Sigmoid colon (tissue), 7 donors: ENCODE results near the gene DIPK1A. TPM values are rescaled to one million over a fixed set of nuclear protein-coding genes. Genes with fewer than 3 reads are reported as not detected.

ENCODE experiments used
- DNase-seq: peaks from one replicate; pipeline ENCODE4 v3.0.0-alpha.2; 2019
- H3K27ac ChIP-seq, 4 donors: fragments of 200-600 bp; sonication (generic); one replicate each; pipeline ENCODE4 v1.5.1; 2016 to 2019; ENCODE audit warnings: mild to moderate bottlenecking in 1 of 4
- H3K27me3 ChIP-seq, 3 donors: fragments of 200-600 bp; sonication (generic); one replicate each; pipeline ENCODE4 v1.5.1; 2019; ENCODE audit warnings: mild to moderate bottlenecking in 1 of 3
- H3K36me3 ChIP-seq, 4 donors: fragments of 200-600 bp; sonication (generic); one replicate each; pipeline ENCODE4 v1.5.1; 2016 to 2019
- H3K4me1 ChIP-seq, 4 donors: fragments of 200-600 bp; sonication (generic); one replicate each; pipeline ENCODE4 v1.5.1; 2017 to 2019
- H3K4me3 ChIP-seq, 4 donors: fragments of 200-600 bp; sonication (generic); one replicate each; pipeline ENCODE4 v1.5.1; 2017 to 2019; ENCODE audit warnings: mild to moderate bottlenecking in 2 of 4, moderate library complexity in 1 of 4
- H3K9me3 ChIP-seq, 4 donors: fragments of 200-600 bp in 3 of 4; sonication (generic) in 3 of 4; one replicate each; pipeline versions ENCODE4 v1.5.1 to v1.6.1; 2013 to 2019
- CTCF ChIP-seq, 4 experiments: fragments of 450-650 bp in 3 of 4; fragments of 200-600 bp in 1 of 4; IDR thresholded peaks; one replicate each; pipeline ENCODE4 v1.5.1; 2016 to 2019; ENCODE audit warnings: antibody characterized with exemption in 4 of 4, mild to moderate bottlenecking in 3 of 4, moderate library complexity in 2 of 4
- EP300 ChIP-seq, 4 donors: sonication (generic); formaldehyde crosslinking; IDR thresholded peaks; one replicate each; pipeline ENCODE4 v1.6.1; 2017; ENCODE audit warnings: antibody characterized with exemption in 4 of 4
- POLR2A ChIP-seq, 2 donors: fragments of 450-650 bp; IDR thresholded peaks; one replicate each; pipeline ENCODE4 v1.6.1; 2016; ENCODE audit warnings: antibody characterized with exemption in 2 of 2, mild to moderate bottlenecking in 2 of 2, moderate library complexity in 2 of 2
- POLR2AphosphoS5 ChIP-seq, 4 donors: sonication (generic); formaldehyde crosslinking; IDR thresholded peaks; one replicate each; pipeline ENCODE4 v1.6.1; 2017; ENCODE audit warnings: antibody characterized with exemption in 4 of 4
- WGBS, 2 donors: extraction: QIAGEN DNeasy Blood & Tissue Kit; methylation state at CpG; one replicate each; pipeline ENCODE4 v1.1.7; 2013; 5-methylcytosine and 5-hydroxymethylcytosine counted together
- intact Hi-C: fragments of 100-400 bp; cut with DNase I; formaldehyde crosslinking; loops from one replicate; pipeline ENCODE4 v1.15.1; 2023
- polyA plus RNA-seq, 3 donors: library from polyadenylated mRNA; stranded (reverse); fragments of 200-250 nt; gene quantifications; one replicate each; pipeline ENCODE4 v1.2.3, GENCODE V29; 2013
- total RNA-seq, 4 donors: library from RNA; depleted of rRNA; stranded (reverse); fragments of >200 nt; gene quantifications; one replicate each; pipeline ENCODE4 v1.1.0, GENCODE V29; 2016
- donor health status: healthy with polysubstance abuse.
- donor health status: Bipolar disorder and iron deficiency.
- donor health status: healthy.

The DIPK1A gene
- total and polyA plus RNA-seq, 7 donors, result 1.8 to 35.5 (median 19.1) TPM

- peak overlapping the region in 3 of 4 donors; percentile 75 to 93 (median 85) for H3K4me3 ChIP-seq
- no peak for DNase-seq
- H3K27ac ChIP-seq, result peak overlapping the region in 2 of 4 donors; percentile 94 to 97
- H3K4me1 ChIP-seq, result peaks cover 0 to 38% (median 33%) of the 10 kb centered on the region in 4 donors
- intact Hi-C loops, result loop anchor here (5.0 to 10.0 kb wide), 2 partner anchors 79 to 253 kb away; no protein-coding TSS in a partner anchor
- 50 to 59% methylated on average over 4 of the region's 4 CpGs for WGBS, 2 donors
- no peaks in the 10 kb centered on the region for H3K9me3 ChIP-seq
- peaks cover 4 to 31% (median 14%) of the 10 kb centered on the region in 4 donors for H3K36me3 ChIP-seq
- H3K27me3 ChIP-seq, result no peaks in the 10 kb centered on the region
- TF ChIP-seq POLR2A (IDR thresholded peaks at IDR 0.05) (no peak), POLR2AphosphoS5 (IDR thresholded peaks at IDR 0.05) (no peak), CTCF (IDR thresholded peaks at IDR 0.05) (no peak), EP300 (IDR thresholded peaks at IDR 0.05) (no peak)
Observed at GRCh38 chr1:92831368-92831761, 129.9 kb downstream of the DIPK1A start.

DNA sequence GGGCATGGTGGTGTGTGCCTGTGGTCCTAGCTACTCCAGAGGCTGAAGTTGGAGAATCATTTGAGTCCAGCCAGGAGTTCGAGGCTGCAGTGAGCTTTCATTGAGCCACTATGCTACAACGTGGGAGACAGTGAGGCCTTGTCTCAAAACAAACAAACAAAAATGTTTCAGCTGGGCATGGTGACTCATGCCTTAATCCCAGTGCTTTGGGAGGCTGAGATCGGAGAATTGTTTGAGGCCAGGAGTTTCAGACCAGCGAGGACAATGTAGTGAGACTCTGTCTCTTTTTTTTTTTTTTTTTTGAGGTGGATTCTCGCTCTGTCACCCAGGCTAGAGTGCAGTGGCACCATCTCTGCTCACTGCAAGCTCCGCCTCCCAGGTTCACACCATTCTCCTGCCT is 134.5 kb downstream of the DIPK1A start:
- Histone ChIP-seq H3K4me1 (no peaks in the 10 kb centered on the region), H3K27ac (no peak overlapping the region), H3K27me3 (no peaks in the 10 kb centered on the region), H3K36me3 (no peaks in the 10 kb centered on the region), H3K4me3 (no peak overlapping the region), H3K9me3 (no peaks in the 10 kb centered on the region)
- DNase-seq, result no peak
- intact Hi-C loops, result no loop called here
- TF ChIP-seq POLR2A (IDR thresholded peaks at IDR 0.05) (no peak), POLR2AphosphoS5 (IDR thresholded peaks at IDR 0.05) (no peak), CTCF (IDR thresholded peaks at IDR 0.05) (no peak), EP300 (IDR thresholded peaks at IDR 0.05) (no peak)
- 69 to 80% methylated on average over 6 of the region's 6 CpGs for WGBS, 2 donors

- WGBS, 2 donors, result 71 to 81% methylated on average over 3 of the region's 3 CpGs
- no peaks in the 10 kb centered on the region for H3K27me3 ChIP-seq
- no peak for TF ChIP-seq CTCF (IDR thresholded peaks at IDR 0.05)
- TF ChIP-seq EP300 (IDR thresholded peaks at IDR 0.05), result no peak
- TF ChIP-seq POLR2AphosphoS5 (IDR thresholded peaks at IDR 0.05), result no peak
- no peak for TF ChIP-seq POLR2A (IDR thresholded peaks at IDR 0.05)
- H3K4me3 ChIP-seq, result no peak overlapping the region
- no peak for DNase-seq
- H3K9me3 ChIP-seq, result no peaks in the 10 kb centered on the region
- H3K4me1 ChIP-seq, result no peaks in the 10 kb centered on the region
- no peak overlapping the region for H3K27ac ChIP-seq
- intact Hi-C loops, result no loop called here
- H3K36me3 ChIP-seq, result no peaks in the 10 kb centered on the region
Observed at GRCh38 chr1:92822879-92823278, 138.4 kb downstream of the DIPK1A start.

DNA sequence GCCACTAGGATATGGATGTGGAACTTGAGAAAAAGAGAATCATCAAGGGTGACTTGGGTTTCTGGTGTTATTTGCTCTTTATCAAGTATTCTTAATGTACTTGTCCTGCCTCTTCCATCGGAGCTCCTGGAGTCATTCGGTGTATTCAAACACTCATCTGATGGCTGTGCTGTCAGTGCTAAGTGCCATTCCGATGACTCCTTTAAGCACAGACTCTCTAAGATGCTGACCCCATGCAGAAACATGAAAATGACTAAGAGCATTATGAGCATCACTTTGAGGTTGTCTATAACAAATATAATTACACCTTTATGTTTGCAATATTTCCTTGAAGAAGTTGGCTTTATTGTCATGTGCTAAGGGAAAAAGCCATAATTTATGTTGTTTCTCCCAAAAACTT is 140.7 kb downstream of the DIPK1A start:
- Histone ChIP-seq H3K4me1 (no peaks in the 10 kb centered on the region), H3K9me3 (no peaks in the 10 kb centered on the region), H3K36me3 (no peaks in the 10 kb centered on the region), H3K4me3 (no peak overlapping the region), H3K27ac (no peak overlapping the region), H3K27me3 (no peaks in the 10 kb centered on the region)
- no peak for TF ChIP-seq POLR2A (IDR thresholded peaks at IDR 0.05)
- no peak for TF ChIP-seq POLR2AphosphoS5 (IDR thresholded peaks at IDR 0.05)
- no peak for TF ChIP-seq EP300 (IDR thresholded peaks at IDR 0.05)
- no peak for TF ChIP-seq CTCF (IDR thresholded peaks at IDR 0.05)
- no peak for DNase-seq
- intact Hi-C loops, result no loop called here
- WGBS, 2 donors, result 94 to 96% methylated on average over 3 of the region's 3 CpGs

DNA sequence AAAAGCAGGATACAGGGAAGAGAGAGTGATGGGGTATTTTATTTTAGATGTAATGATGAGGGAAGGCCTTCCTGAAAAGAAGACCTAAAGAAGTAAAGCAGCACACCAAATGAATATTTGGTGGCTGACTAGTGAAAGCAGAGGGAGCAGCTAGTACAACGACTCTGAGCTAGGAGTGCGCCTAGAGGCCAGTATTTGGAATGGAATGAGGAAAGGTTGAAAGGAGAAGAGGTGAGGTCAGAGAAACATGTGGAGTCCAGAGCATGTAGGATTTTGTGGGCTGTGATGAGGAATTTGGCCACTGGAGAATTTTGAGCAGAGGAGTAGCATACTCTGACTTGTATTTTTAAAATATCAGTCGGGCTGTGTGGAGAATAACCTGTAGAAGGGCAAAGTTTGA is 141.2 kb downstream of the DIPK1A start:
- DNase-seq, result no peak
- Histone ChIP-seq H3K4me1 (no peaks in the 10 kb centered on the region), H3K27me3 (no peaks in the 10 kb centered on the region), H3K4me3 (no peak overlapping the region), H3K36me3 (no peaks in the 10 kb centered on the region), H3K27ac (no peak overlapping the region), H3K9me3 (no peaks in the 10 kb centered on the region)
- WGBS, 2 donors, result 73 to 83% methylated on average over 3 of the region's 3 CpGs
- intact Hi-C loops, result no loop called here
- TF ChIP-seq POLR2AphosphoS5 (IDR thresholded peaks at IDR 0.05), result no peak
